H9 (cell line): ENCODE measurements around the gene SIK2. TPM values are rescaled to one million over a fixed set of nuclear protein-coding genes. Genes with fewer than 3 reads are reported as not detected.

Experiments
- DNase-seq: peaks from one replicate; pipeline ENCODE4 v3.0.0-alpha.2; 2017
- H2AFZ ChIP-seq: one replicate; pipeline ENCODE4 v1.6.1; 2013; ENCODE audit warnings: mild to moderate bottlenecking, low read length, control low read depth, moderate library complexity
- H2AK5ac ChIP-seq: 2 replicates; pipeline ENCODE4 v1.6.1; 2013; ENCODE audit warnings: low read length, control low read depth, mixed read lengths; ENCODE audit not compliant: insufficient read length
- H2BK120ac ChIP-seq: one replicate; pipeline ENCODE4 v1.6.1; 2013; ENCODE audit warnings: low read depth, mild to moderate bottlenecking, low read length, control low read depth, inconsistent platforms; ENCODE audit not compliant: poor library complexity, severe bottlenecking
- H2BK12ac ChIP-seq: 2 replicates; pipeline ENCODE4 v1.6.1; 2013; ENCODE audit warnings: low read length, control low read depth, mixed read lengths, low read depth; ENCODE audit not compliant: insufficient read length
- H2BK15ac ChIP-seq: 2 replicates; pipeline ENCODE4 v1.6.1; 2013; ENCODE audit warnings: low read depth, low read length, control low read depth
- H2BK20ac ChIP-seq: one replicate; pipeline ENCODE4 v1.6.1; 2013; ENCODE audit warnings: low read depth, mild to moderate bottlenecking, low read length, control low read depth, inconsistent platforms; ENCODE audit not compliant: poor library complexity, severe bottlenecking
- H2BK5ac ChIP-seq: 2 replicates; pipeline ENCODE4 v1.6.1; 2013; ENCODE audit warnings: low read length, control low read depth, mixed read lengths; ENCODE audit not compliant: insufficient read length
- H3K14ac ChIP-seq: 2 replicates; pipeline ENCODE4 v1.6.1; 2013; ENCODE audit warnings: low read length, control low read depth; ENCODE audit not compliant: insufficient read depth
- H3K18ac ChIP-seq: 2 replicates; pipeline ENCODE4 v1.6.1; 2013; ENCODE audit warnings: low read depth, mild to moderate bottlenecking, mixed read lengths, low read length, control low read depth; ENCODE audit not compliant: insufficient read length
- H3K23ac ChIP-seq: 2 replicates; pipeline ENCODE4 v1.6.1; 2013; ENCODE audit warnings: low read length, control low read depth, mixed read lengths, low read depth; ENCODE audit not compliant: insufficient read length
- H3K23me2 ChIP-seq: 2 replicates; pipeline ENCODE4 v1.6.1; 2013; ENCODE audit warnings: low read depth, mild to moderate bottlenecking, mixed read lengths, low read length, control low read depth; ENCODE audit not compliant: insufficient read length, poor library complexity, severe bottlenecking
- H3K27ac ChIP-seq: 2 replicates; pipeline ENCODE4 v1.5.1; 2013; ENCODE audit warnings: low read length, control low read depth, mixed read lengths, low read depth; ENCODE audit not compliant: insufficient read length
- H3K27me3 ChIP-seq: 2 replicates; pipeline ENCODE4 v1.6.1; 2013; ENCODE audit warnings: low read length, control low read depth, inconsistent platforms; ENCODE audit not compliant: insufficient read depth
- H3K4ac ChIP-seq: 2 replicates; pipeline ENCODE4 v1.6.1; 2013; ENCODE audit warnings: low read depth, mild to moderate bottlenecking, control low read depth, inconsistent platforms, low read length, moderate library complexity
- H3K4me1 ChIP-seq: 2 replicates; pipeline ENCODE4 v1.6.1; 2013; ENCODE audit warnings: low read length, control low read depth, inconsistent platforms; ENCODE audit not compliant: insufficient read depth
- H3K4me2 ChIP-seq: 2 replicates; pipeline ENCODE4 v1.6.1; 2013; ENCODE audit warnings: low read length, control low read depth, mixed read lengths; ENCODE audit not compliant: insufficient read length, insufficient read depth
- H3K56ac ChIP-seq: 2 replicates; pipeline ENCODE4 v1.6.1; 2013; ENCODE audit warnings: low read depth, mild to moderate bottlenecking, mixed read lengths, low read length, control low read depth; ENCODE audit not compliant: insufficient read length
- H3K79me1 ChIP-seq: 2 replicates; pipeline ENCODE4 v1.6.1; 2013; ENCODE audit warnings: low read depth, mild to moderate bottlenecking, moderate library complexity, low read length, control low read depth, inconsistent platforms; ENCODE audit not compliant: insufficient read depth, poor library complexity, severe bottlenecking
- H3K79me2 ChIP-seq: 2 replicates; pipeline ENCODE4 v1.6.1; 2013; ENCODE audit warnings: low read length, control low read depth, inconsistent platforms; ENCODE audit not compliant: insufficient read depth
- H3K9ac ChIP-seq: 2 replicates; pipeline ENCODE4 v1.6.1; 2013; ENCODE audit warnings: low read length, control low read depth, mixed read lengths; ENCODE audit not compliant: insufficient read length; ENCODE audit errors: extremely low read depth
- H3K9me3 ChIP-seq: one replicate; pipeline ENCODE4 v1.6.1; 2013; ENCODE audit warnings: low read depth, low read length, inconsistent platforms; ENCODE audit not compliant: control insufficient read depth
- H3T11ph ChIP-seq: one replicate; pipeline ENCODE4 v1.6.1; 2013; ENCODE audit warnings: mild to moderate bottlenecking, low read length, control low read depth, inconsistent platforms
- H4K20me1 ChIP-seq: one replicate; pipeline ENCODE4 v1.6.1; 2013; ENCODE audit not compliant: control insufficient read depth, insufficient read length, insufficient read depth
- H4K5ac ChIP-seq: 2 replicates; pipeline ENCODE4 v1.6.1; 2013; ENCODE audit warnings: low read depth, mild to moderate bottlenecking, mixed read lengths, low read length, control low read depth; ENCODE audit not compliant: insufficient read length
- H4K8ac ChIP-seq: replicated peaks from 2 replicates; pipeline ENCODE4 v1.6.1; 2013; ENCODE audit warnings: low read length, control low read depth, mixed read lengths, low read depth; ENCODE audit not compliant: insufficient read length
- H4K91ac ChIP-seq: 2 replicates; pipeline ENCODE4 v1.6.1; 2013; ENCODE audit warnings: low read depth, mild to moderate bottlenecking, moderate library complexity, mixed read lengths, low read length, control low read depth; ENCODE audit not compliant: insufficient read length
- H3K27ac Mint-ChIP-seq, 3 experiments: 2 replicates in 2 of 3; 3 replicates in 1 of 3; pipeline ENCODE4 v1.8.0; 2020 to 2021; ENCODE audit warnings: mixed read lengths in 3 of 3, mild to moderate bottlenecking in 1 of 3, moderate library complexity in 1 of 3
- H3K27me3 Mint-ChIP-seq: 2 replicates; pipeline ENCODE4 v1.8.0; 2021; ENCODE audit warnings: low read depth, mild to moderate bottlenecking, moderate library complexity, mixed read lengths
- H3K36me3 Mint-ChIP-seq, 3 experiments: 2 replicates in 2 of 3; 3 replicates in 1 of 3; pipeline ENCODE4 v1.8.0; 2020 to 2021; ENCODE audit warnings: low read depth in 3 of 3, mixed read lengths in 3 of 3; ENCODE audit not compliant: insufficient read depth in 1 of 3
- H3K4me1 Mint-ChIP-seq, 2 experiments: 2 replicates each; pipeline ENCODE4 v1.8.0; 2020; ENCODE audit warnings: mixed read lengths in 2 of 2
- H3K4me3 Mint-ChIP-seq, 2 experiments: 2 replicates in 1 of 2; 3 replicates in 1 of 2; pipeline ENCODE4 v1.8.0; 2020 to 2021; ENCODE audit warnings: mild to moderate bottlenecking in 2 of 2, mixed read lengths in 2 of 2, moderate library complexity in 1 of 2
- H3K9me3 Mint-ChIP-seq, 2 experiments: 2 replicates in 1 of 2; 3 replicates in 1 of 2; pipeline ENCODE4 v1.8.0; 2020; ENCODE audit warnings: mild to moderate bottlenecking in 2 of 2, mixed read lengths in 2 of 2, moderate library complexity in 1 of 2
- WGBS: extraction: QIAGEN DNeasy Blood & Tissue Kit; methylation state at CpG from one replicate; pipeline ENCODE4 v1.1.7; 2013; ENCODE audit warnings: missing lambda C conversion rate, low lambda C conversion rate, mixed read lengths; ENCODE audit not compliant: insufficient read length; ENCODE audit errors: extremely low coverage; 5-methylcytosine and 5-hydroxymethylcytosine counted together
- total RNA-seq: library from RNA; stranded (reverse); gene quantifications from 2 replicates; pipeline ENCODE4 v1.2.1, GENCODE V29; 2021
- TF ChIP-seq, protein P1 (sequence below): fragments of 200-600 bp; sonication (generic); conservative IDR thresholded peaks from 3 replicates; pipeline ENCODE4 v1.8.0; 2021; ENCODE audit warnings: antibody characterized with exemption, mild to moderate bottlenecking

Gene SIK2
- total RNA-seq, 1 experiment from 2014 or later = 7.5 TPM

DNA sequence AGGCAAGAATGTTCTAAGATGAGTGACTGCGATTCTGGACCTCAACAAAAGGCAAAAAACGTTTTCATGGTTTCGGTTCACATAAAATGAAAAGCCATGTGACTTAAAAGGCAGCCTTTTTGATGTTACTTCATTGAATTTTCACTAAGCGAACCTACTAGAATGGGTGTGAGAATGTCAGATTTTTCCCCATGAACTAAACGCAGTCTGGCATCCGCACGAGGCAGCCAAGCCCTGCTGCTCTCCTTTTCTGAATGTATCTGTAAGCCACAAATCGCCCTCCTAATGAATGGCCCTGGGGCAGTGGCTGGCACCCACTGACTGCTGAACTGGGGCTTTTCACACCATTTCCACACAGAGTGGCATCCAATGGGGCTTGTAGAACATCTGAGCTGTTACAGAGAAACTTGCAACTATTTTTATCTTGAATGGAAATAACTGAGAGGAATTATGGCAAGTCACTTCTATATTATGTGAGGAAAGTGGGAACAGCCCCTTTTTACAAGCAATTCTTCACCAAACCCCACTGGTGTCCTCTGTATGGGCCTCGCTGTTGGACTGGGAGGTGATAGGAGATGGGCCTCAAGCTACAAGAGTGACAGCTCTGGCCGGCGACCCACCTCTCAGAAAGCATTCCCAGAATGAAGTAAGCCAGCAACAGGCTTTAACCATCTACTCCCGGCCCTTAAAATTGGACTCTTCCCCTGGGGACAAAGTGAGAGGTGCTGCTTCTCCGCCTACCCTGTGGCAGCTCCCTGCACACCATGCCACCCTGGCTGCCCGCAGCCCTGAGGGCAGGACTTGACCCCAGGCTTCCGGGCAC lies 134.6 kb downstream of the SIK2 start:
- WGBS = no CpG with 5 or more reads among the region's 15 CpGs
- peaks cover 4 to 33% (median 18%) of the 10 kb centered on the region in 3 experiments; a peak in 5 of 7 replicates for H3K36me3 Mint-ChIP-seq

More for the DNA sequence above, 134.6 kb downstream of the SIK2 start:
- no peak overlapping the region for H2AFZ ChIP-seq
- no peak overlapping the region for H4K8ac ChIP-seq
- no peaks in the 10 kb centered on the region for H4K20me1 ChIP-seq
- H3K9ac ChIP-seq = no peak overlapping the region
- H2AK5ac ChIP-seq = no peak overlapping the region
- no peak overlapping the region for H3K23ac ChIP-seq
- no peak overlapping the region for H2BK120ac ChIP-seq
- H3T11ph ChIP-seq = no peak overlapping the region
- no peak overlapping the region for H3K56ac ChIP-seq
- no peaks in the 10 kb centered on the region for H3K27me3 ChIP-seq
- no peak overlapping the region for H3K4ac ChIP-seq
- no peak overlapping the region for H2BK12ac ChIP-seq
- no peaks in the 10 kb centered on the region for H3K79me1 ChIP-seq
- Mint-ChIP-seq H3K27ac (peak overlapping the region in 1 of 3 experiments; percentile 88; a peak in 1 of 7 replicates), H3K4me1 (peaks cover 20 to 45% of the 10 kb centered on the region in 2 experiments), H3K9me3 (no peaks in the 10 kb centered on the region), H3K4me3 (no peak overlapping the region), H3K27me3 (no peaks in the 10 kb centered on the region)
- H2BK20ac ChIP-seq = no peak overlapping the region
- no peaks in the 10 kb centered on the region for H3K9me3 ChIP-seq
- H3K23me2 ChIP-seq = no peaks in the 10 kb centered on the region
- no peak overlapping the region for H3K14ac ChIP-seq
- TF ChIP-seq, protein P1, sequence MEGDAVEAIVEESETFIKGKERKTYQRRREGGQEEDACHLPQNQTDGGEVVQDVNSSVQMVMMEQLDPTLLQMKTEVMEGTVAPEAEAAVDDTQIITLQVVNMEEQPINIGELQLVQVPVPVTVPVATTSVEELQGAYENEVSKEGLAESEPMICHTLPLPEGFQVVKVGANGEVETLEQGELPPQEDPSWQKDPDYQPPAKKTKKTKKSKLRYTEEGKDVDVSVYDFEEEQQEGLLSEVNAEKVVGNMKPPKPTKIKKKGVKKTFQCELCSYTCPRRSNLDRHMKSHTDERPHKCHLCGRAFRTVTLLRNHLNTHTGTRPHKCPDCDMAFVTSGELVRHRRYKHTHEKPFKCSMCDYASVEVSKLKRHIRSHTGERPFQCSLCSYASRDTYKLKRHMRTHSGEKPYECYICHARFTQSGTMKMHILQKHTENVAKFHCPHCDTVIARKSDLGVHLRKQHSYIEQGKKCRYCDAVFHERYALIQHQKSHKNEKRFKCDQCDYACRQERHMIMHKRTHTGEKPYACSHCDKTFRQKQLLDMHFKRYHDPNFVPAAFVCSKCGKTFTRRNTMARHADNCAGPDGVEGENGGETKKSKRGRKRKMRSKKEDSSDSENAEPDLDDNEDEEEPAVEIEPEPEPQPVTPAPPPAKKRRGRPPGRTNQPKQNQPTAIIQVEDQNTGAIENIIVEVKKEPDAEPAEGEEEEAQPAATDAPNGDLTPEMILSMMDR = no peak
- no peak overlapping the region for H4K91ac ChIP-seq
- H3K27ac ChIP-seq = no peak overlapping the region
- H3K79me2 ChIP-seq = no peaks in the 10 kb centered on the region
- H2BK5ac ChIP-seq = no peak overlapping the region
- no peak overlapping the region for H4K5ac ChIP-seq
- H3K18ac ChIP-seq = no peak overlapping the region
- H3K4me1 ChIP-seq = no peaks in the 10 kb centered on the region
- no peak overlapping the region for H2BK15ac ChIP-seq
- no peak for DNase-seq
- no peak overlapping the region for H3K4me2 ChIP-seq
